ENCODE measurements around the gene CDC27.

DNA sequence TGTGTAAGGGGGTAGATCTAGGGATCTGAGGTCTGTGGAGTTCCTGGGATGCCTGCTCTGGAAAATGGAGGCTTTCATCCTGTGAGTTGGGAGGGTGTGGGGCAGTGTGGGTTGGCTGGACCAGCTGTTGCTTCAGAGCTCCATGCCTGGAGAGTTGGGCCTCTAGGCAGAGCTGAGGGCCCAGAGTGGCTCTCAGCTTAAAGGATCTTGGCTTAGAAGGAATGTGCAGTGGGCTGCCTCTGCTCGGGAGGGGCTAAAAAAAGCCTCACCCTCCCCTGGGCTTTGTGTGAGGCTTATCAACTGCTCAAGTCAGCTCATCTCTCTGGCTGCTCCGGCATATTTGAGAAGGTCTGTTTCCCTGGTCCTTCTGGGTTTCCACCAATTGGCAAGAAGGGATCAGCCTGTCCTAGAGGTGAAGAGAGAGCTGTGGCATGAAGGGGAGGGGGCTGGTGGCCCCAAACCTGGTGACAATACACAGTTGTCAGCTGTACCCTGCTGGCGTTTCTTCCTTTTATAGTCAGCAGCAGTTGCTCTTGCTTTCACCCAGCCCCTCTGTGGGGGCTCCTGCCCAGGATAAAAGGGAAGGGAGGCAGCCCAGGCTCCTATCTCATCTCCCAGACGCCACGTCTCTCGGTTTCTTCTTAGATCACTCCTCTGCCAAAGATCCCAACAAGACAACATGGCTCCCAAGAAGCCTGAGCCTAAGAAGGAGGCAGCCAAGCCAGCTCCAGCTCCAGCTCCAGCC, 19.8 kb upstream of the CDC27 start, which contains the start of gene MYL4:
- TF ChIP-seq, protein P1, sequence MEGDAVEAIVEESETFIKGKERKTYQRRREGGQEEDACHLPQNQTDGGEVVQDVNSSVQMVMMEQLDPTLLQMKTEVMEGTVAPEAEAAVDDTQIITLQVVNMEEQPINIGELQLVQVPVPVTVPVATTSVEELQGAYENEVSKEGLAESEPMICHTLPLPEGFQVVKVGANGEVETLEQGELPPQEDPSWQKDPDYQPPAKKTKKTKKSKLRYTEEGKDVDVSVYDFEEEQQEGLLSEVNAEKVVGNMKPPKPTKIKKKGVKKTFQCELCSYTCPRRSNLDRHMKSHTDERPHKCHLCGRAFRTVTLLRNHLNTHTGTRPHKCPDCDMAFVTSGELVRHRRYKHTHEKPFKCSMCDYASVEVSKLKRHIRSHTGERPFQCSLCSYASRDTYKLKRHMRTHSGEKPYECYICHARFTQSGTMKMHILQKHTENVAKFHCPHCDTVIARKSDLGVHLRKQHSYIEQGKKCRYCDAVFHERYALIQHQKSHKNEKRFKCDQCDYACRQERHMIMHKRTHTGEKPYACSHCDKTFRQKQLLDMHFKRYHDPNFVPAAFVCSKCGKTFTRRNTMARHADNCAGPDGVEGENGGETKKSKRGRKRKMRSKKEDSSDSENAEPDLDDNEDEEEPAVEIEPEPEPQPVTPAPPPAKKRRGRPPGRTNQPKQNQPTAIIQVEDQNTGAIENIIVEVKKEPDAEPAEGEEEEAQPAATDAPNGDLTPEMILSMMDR (IDR thresholded peaks at IDR 0.05 in 4 of 5, conservative IDR thresholded peaks at IDR 0.05 in 1 of 5) = no peak
- no peak for TF ChIP-seq POLR2A (IDR thresholded peaks at IDR 0.05)
